ENCODE data around the gene RPL32. TPM values are rescaled to one million over a fixed set of nuclear protein-coding genes. Genes with fewer than 3 reads are reported as not detected.

The RPL32 gene
- polyA plus RNA-seq (2012; rRNA removed) = 2,077 and 2,311 TPM in 2 replicates
- 2,462 and 2,641 TPM in 2 replicates for polyA plus RNA-seq (2012; cell fraction: cytosol; rRNA removed)
- 576 and 604 TPM in 2 replicates for polyA plus RNA-seq (2012; cell fraction: nucleus; rRNA removed)

DNA sequence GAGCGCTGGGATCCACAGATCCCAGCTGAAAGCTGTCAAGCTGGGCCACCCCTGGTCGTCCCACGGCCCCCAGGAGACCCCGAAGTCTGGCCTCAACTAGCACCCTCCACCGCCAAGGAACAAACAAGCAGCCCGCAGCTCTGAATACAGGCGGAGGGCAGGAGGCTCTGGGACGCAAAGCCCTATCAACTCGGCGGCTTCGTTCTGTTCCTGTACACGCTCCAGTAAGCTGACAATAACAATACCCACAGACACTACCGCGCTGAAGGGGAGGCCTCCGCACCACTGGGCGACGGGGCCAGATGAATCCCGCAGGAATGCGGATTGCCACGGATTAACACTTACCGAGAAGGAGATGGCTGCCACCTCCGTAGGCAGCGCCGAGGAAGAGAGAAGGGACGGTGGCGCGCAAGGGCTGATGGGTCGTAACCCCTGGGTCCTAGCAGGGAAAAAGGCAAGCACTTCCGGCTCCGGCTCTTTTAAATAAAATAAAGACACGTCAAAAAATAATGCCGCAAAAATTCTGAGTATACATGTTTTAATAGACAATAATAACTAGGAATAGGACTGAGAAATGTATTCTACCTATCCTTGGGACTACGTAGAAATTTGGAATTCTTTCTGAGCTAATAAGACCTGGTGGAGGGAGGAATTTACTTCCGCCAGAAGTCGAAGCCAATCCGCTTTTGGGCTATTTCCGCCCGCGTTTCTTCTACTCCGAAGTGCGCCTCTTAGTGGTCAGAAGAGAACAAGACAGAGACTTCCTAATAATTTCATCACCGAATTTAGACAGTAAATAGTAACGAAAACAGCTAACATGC lies at the start of gene RPL32:
Gene RPL32, minus strand, starts transcription at position 417 of the 821 bp plus-strand sequence. CDS start 1,328 bp downstream, outside the sequence.
- Histone ChIP-seq H3K4me3 (ENCODE audit: low read depth in 2 of 2, low read length in 1 of 2) (peak within 1 kb of the TSS; percentile 78 to 97), H3K79me2 (ENCODE audit: insufficient read depth) (peaks cover 50% of the 10 kb centered on the region), H2AFZ (ENCODE audit: low read depth) (peak within 1 kb of the TSS; percentile 97), H3K27me3 (ENCODE audit: insufficient read depth) (no peaks in the 10 kb centered on the region), H3K9me2 (no peaks in the 10 kb centered on the region), H3K27ac (ENCODE audit: low read depth in 2 of 2, low read length in 1 of 2) (peak within 1 kb of the TSS; percentile 83 to 96), H3K4me1 (ENCODE audit: control insufficient read depth in 1 of 2, insufficient read depth in 2 of 2, low read depth in 1 of 2, low read length in 1 of 2) (peaks cover 22 to 29% of the 10 kb centered on the region in 2 experiments; a peak in 3 of 4 replicates), H3K9me3 (no peaks in the 10 kb centered on the region), H3K36me3 (replicated peaks in 1 of 2; ENCODE audit: control insufficient read depth in 1 of 2, insufficient read depth in 2 of 2, low read length in 1 of 2) (peaks cover 33 to 38% of the 10 kb centered on the region in 2 experiments), H3K9ac (peak within 1 kb of the TSS; percentile 94), H4K20me1 (ENCODE audit: insufficient read depth) (peaks cover 43% of the 10 kb centered on the region), H3K4me2 (peak within 1 kb of the TSS; percentile 83), H3F3A (replicated peaks; ENCODE audit: insufficient read depth) (peaks cover 10% of the 10 kb centered on the region)
- ChIA-PET CTCF (interaction anchor here (0.6 to 3.4 kb wide), 50 partner anchors 9 to 1183 kb away, joined by 3 to 28 read pairs (median 4); no protein-coding TSS in a partner anchor), POLR2A (interaction anchor here (0.6 to 1.5 kb wide), 10 partner anchors 8 to 177 kb away, joined by 3 to 5 read pairs (median 3); partner anchors contain the start of gene RAF1)
- peak; percentile 83 for DNase-seq
- WGBS (ENCODE audit: low lambda C conversion rate) = under 1% methylated on average over 25 of the region's 43 CpGs
- TF ChIP-seq RXRA (IDR thresholded peaks at IDR 0.05; ENCODE audit: borderline replicate concordance, low read depth) (no peak), YY1 (IDR thresholded peaks at IDR 0.05; ENCODE audit: low read depth) (peak; percentile 88), JUND (IDR thresholded peaks at IDR 0.05) (no peak), TAF1 (IDR thresholded peaks at IDR 0.05; ENCODE audit: borderline replicate concordance, low read depth, low read length) (peak; percentile 93; the same call in 1 of the 2 replicates), FOXM1 (IDR thresholded peaks at IDR 0.05; ENCODE audit: low read depth) (no peak), MEF2A (IDR thresholded peaks at IDR 0.05; ENCODE audit: borderline replicate concordance, low read depth) (no peak), RCOR1 (IDR thresholded peaks at IDR 0.05; ENCODE audit: low read length) (no peak), EP300 (IDR thresholded peaks at IDR 0.05; ENCODE audit: borderline replicate concordance in 1 of 2, low read depth in 1 of 2, low read length in 1 of 2) (no peak), SIN3A (IDR thresholded peaks at IDR 0.05; ENCODE audit: borderline replicate concordance, low read depth, low read length) (no peak; the same call in 1 of the 2 replicates), MXI1 (IDR thresholded peaks at IDR 0.05; ENCODE audit: low read depth, low read length) (peak; percentile 81), NRF1 (IDR thresholded peaks at IDR 0.05; ENCODE audit: low read depth, low read length) (no peak), NFIC (IDR thresholded peaks at IDR 0.05; ENCODE audit: borderline replicate concordance) (no peak), FOXJ3 (CRISPR knock-in tag; IDR thresholded peaks at IDR 0.05) (no peak), FOSL2 (IDR thresholded peaks at IDR 0.05; ENCODE audit: borderline replicate concordance, low read depth) (no peak), USF1 (IDR thresholded peaks at IDR 0.05; ENCODE audit: borderline replicate concordance, low read depth) (no peak), RAD21 (IDR thresholded peaks at IDR 0.05; ENCODE audit: low read length) (peak; percentile 44), RFX5 (IDR thresholded peaks at IDR 0.05; ENCODE audit: low read length) (no peak), GABPA (IDR thresholded peaks at IDR 0.05; ENCODE audit: low read depth) (peak; percentile 89), CTCF (IDR thresholded peaks at IDR 0.05) (peak; percentile 84), CHD2 (IDR thresholded peaks at IDR 0.05; ENCODE audit: low read length, partially characterized antibody) (peak; percentile 60)
- TF ChIP-seq, protein P1, sequence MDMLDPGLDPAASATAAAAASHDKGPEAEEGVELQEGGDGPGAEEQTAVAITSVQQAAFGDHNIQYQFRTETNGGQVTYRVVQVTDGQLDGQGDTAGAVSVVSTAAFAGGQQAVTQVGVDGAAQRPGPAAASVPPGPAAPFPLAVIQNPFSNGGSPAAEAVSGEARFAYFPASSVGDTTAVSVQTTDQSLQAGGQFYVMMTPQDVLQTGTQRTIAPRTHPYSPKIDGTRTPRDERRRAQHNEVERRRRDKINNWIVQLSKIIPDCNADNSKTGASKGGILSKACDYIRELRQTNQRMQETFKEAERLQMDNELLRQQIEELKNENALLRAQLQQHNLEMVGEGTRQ (IDR thresholded peaks at IDR 0.05; ENCODE audit: borderline replicate concordance, low read depth, low read length) = no peak
- TF ChIP-seq, protein P2, sequence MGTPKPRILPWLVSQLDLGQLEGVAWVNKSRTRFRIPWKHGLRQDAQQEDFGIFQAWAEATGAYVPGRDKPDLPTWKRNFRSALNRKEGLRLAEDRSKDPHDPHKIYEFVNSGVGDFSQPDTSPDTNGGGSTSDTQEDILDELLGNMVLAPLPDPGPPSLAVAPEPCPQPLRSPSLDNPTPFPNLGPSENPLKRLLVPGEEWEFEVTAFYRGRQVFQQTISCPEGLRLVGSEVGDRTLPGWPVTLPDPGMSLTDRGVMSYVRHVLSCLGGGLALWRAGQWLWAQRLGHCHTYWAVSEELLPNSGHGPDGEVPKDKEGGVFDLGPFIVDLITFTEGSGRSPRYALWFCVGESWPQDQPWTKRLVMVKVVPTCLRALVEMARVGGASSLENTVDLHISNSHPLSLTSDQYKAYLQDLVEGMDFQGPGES (IDR thresholded peaks at IDR 0.05; ENCODE audit: low read depth, low read length) = no peak
- TF ChIP-seq, protein P3, sequence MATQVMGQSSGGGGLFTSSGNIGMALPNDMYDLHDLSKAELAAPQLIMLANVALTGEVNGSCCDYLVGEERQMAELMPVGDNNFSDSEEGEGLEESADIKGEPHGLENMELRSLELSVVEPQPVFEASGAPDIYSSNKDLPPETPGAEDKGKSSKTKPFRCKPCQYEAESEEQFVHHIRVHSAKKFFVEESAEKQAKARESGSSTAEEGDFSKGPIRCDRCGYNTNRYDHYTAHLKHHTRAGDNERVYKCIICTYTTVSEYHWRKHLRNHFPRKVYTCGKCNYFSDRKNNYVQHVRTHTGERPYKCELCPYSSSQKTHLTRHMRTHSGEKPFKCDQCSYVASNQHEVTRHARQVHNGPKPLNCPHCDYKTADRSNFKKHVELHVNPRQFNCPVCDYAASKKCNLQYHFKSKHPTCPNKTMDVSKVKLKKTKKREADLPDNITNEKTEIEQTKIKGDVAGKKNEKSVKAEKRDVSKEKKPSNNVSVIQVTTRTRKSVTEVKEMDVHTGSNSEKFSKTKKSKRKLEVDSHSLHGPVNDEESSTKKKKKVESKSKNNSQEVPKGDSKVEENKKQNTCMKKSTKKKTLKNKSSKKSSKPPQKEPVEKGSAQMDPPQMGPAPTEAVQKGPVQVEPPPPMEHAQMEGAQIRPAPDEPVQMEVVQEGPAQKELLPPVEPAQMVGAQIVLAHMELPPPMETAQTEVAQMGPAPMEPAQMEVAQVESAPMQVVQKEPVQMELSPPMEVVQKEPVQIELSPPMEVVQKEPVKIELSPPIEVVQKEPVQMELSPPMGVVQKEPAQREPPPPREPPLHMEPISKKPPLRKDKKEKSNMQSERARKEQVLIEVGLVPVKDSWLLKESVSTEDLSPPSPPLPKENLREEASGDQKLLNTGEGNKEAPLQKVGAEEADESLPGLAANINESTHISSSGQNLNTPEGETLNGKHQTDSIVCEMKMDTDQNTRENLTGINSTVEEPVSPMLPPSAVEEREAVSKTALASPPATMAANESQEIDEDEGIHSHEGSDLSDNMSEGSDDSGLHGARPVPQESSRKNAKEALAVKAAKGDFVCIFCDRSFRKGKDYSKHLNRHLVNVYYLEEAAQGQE (IDR thresholded peaks at IDR 0.05; ENCODE audit: low read depth, low read length) = peak; percentile 58; the same call in 1 of the 2 replicates

Data from SK-N-SH (cell line).